ENCODE data around the gene SEMA3C. TPM values are rescaled to one million over a fixed set of nuclear protein-coding genes. Genes with fewer than 3 reads are reported as not detected.

Gene SEMA3C
- total RNA-seq, 4 donors from 2014 or later = 34.8 to 371 (median 116) TPM

DNA sequence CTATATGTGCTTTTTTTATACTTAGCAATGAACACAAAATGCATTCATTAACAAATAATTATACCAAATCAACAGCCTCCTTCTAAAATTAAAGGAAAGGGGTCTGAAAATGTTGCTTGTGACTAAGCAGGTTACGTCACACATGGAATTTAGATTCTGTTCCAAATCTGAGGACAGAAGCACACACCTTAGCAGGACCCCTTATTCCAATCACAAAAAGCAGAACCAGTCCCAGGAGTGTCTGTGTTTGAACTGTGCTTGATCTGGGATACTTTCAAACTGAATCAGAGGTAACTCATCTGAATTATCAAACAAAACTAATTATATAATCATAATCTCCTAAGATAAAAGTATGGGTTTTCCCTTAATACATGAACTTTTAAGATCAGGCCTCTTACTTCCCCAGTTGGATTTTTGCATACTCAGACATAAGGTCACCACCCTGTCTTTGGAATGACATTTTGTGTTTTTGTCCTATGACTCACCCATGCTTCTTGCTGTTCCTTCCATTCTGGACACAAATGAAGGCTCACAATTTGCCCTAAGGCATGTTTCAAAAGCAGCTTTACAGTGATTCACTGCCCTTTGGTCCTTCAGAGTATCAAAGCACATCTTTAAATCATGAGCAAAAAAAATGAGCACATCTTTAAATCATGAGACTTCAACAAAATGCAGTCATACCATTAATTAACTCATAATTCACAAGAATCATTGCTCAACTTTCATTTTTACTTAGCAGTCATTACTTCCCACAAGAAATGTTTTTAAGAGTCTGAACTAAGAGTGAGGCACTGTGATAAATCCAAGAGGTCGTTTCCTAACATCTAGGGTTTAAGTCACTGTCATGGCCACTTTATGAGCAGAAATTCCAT is 35.5 kb downstream of the SEMA3C start:
- intact Hi-C loops (cut with DNase I; ENCODE audit: low total_unique reads) = no loop called here
- Histone ChIP-seq H3K27me3 (no peaks in the 10 kb centered on the region), H3K27ac (peak overlapping the region; percentile 70 to 77), H3K9me3 (no peaks in the 10 kb centered on the region), H3K36me3 (no peaks in the 10 kb centered on the region), H3K4me1 (peaks cover 2 to 8% of the 10 kb centered on the region in 2 donors), H3K4me3 (no peak overlapping the region)
- no peak for TF ChIP-seq POLR2A (IDR thresholded peaks at IDR 0.05)
- TF ChIP-seq, protein P1, sequence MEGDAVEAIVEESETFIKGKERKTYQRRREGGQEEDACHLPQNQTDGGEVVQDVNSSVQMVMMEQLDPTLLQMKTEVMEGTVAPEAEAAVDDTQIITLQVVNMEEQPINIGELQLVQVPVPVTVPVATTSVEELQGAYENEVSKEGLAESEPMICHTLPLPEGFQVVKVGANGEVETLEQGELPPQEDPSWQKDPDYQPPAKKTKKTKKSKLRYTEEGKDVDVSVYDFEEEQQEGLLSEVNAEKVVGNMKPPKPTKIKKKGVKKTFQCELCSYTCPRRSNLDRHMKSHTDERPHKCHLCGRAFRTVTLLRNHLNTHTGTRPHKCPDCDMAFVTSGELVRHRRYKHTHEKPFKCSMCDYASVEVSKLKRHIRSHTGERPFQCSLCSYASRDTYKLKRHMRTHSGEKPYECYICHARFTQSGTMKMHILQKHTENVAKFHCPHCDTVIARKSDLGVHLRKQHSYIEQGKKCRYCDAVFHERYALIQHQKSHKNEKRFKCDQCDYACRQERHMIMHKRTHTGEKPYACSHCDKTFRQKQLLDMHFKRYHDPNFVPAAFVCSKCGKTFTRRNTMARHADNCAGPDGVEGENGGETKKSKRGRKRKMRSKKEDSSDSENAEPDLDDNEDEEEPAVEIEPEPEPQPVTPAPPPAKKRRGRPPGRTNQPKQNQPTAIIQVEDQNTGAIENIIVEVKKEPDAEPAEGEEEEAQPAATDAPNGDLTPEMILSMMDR (IDR thresholded peaks at IDR 0.05) = no peak
- peak in 1 of 2 donors; percentile 51 for DNase-seq

DNA sequence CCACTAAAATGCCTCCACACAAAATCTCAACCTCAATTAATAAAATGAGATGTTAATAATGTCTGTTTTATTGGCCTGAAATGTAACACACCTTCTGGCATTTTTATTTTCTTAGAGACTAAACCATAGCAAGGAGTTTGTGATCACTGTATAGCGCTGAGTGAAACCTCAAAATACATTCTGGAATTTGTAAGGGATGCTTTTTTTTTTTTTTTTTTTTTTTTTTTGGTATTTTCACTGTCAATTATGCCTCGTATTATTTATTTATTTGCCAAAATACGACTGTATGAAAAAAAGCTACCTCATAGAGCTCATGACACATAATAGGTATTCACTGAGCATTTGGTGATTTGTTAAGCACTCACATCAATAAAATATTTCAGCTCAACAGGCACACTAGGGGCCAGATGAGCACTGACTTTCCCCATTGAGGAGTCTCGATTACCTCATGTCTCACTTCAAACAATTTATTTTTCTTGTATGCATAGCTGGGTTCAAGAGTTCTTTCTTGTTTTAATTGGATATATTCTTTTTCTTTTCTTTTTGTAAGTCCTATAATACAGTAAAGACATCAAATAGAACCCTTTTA is 36.5 kb downstream of the SEMA3C start:
- no peak overlapping the region for H3K4me3 ChIP-seq
- intact Hi-C loops (cut with DNase I; ENCODE audit: low total_unique reads) = no loop called here
- peaks cover 2 to 8% of the 10 kb centered on the region in 2 donors for H3K4me1 ChIP-seq
- peak overlapping the region; percentile 70 to 77 for H3K27ac ChIP-seq
- DNase-seq = no peak
- H3K9me3 ChIP-seq = no peaks in the 10 kb centered on the region
- no peaks in the 10 kb centered on the region for H3K27me3 ChIP-seq
- no peaks in the 10 kb centered on the region for H3K36me3 ChIP-seq
- no peak for TF ChIP-seq POLR2A (IDR thresholded peaks at IDR 0.05)
- TF ChIP-seq, protein P1 (IDR thresholded peaks at IDR 0.05) = no peak

- H3K36me3 ChIP-seq = no peaks in the 10 kb centered on the region
- no peaks in the 10 kb centered on the region for H3K9me3 ChIP-seq
- H3K4me3 ChIP-seq = no peak overlapping the region
- no peaks in the 10 kb centered on the region for H3K27me3 ChIP-seq
- no peak overlapping the region for H3K27ac ChIP-seq
- intact Hi-C loops (cut with DNase I; ENCODE audit: low total_unique reads) = no loop called here
- no peak for DNase-seq
- no peak for TF ChIP-seq POLR2A (IDR thresholded peaks at IDR 0.05)
- TF ChIP-seq, protein P1 (IDR thresholded peaks at IDR 0.05) = no peak
- peaks cover 2 to 8% of the 10 kb centered on the region in 2 donors for H3K4me1 ChIP-seq
These were observed 37.4 kb downstream of the SEMA3C start for GRCh38 chr7:80881351-80881900.

DNA sequence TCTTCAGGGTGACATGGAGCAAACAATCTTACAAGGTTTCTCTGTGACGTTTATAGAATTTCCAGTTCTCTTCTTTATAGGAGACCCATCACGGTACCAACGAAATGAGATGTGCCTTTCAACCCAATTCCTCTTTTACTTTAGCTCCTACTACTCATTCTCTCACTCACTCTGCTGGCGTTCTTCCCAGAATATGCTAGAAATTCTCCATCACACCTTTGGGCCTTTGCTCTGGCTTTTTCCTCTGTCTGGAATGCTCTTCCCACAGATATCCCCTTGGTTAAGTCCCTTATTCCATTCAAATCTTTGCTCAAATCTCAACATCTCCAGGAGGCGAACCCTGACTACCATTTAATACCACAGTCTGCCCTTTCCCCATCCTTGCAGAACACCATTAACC is 39.0 kb downstream of the SEMA3C start:
- Histone ChIP-seq H3K4me1 (peaks cover 2 to 8% of the 10 kb centered on the region in 2 donors), H3K27ac (peak overlapping the region in 1 of 2 donors; percentile 25), H3K9me3 (no peaks in the 10 kb centered on the region), H3K36me3 (no peaks in the 10 kb centered on the region), H3K4me3 (no peak overlapping the region), H3K27me3 (no peaks in the 10 kb centered on the region)
- no peak for TF ChIP-seq POLR2A (IDR thresholded peaks at IDR 0.05)
- TF ChIP-seq, protein P1 (IDR thresholded peaks at IDR 0.05) = no peak
- intact Hi-C loops (cut with DNase I; ENCODE audit: low total_unique reads) = no loop called here
- no peak for DNase-seq
